PC-3 (cell line): Measurements from ENCODE around the gene ANKRD62. TPM values are rescaled to one million over a fixed set of nuclear protein-coding genes. Genes with fewer than 3 reads are reported as not detected.

ENCODE experiments used
- ATAC-seq: fragments of 200-7000 bp; cut with Tn5 transposase; 2 replicates; pipeline ENCODE4 v1.9.1; 2020; ENCODE audit warnings: mild to moderate bottlenecking, moderate library complexity
- BruUV-seq: library from RNA; stranded (reverse); fragments of 400-500 nt; replicated peaks from 2 replicates; lab custom pipeline; 2021; lab: Mats Ljungman, UMichigan
- CTCF ChIA-PET: fragments of 300-600 bp; sonication (Branson Sonifier 250); formaldehyde crosslinking; loops from one replicate; lab custom pipeline; 2022; ENCODE audit warnings: antibody characterized with exemption; lab: Charles Lee
- POLR2A ChIA-PET: fragments of 300-600 bp; sonication (Branson Sonifier 250); formaldehyde crosslinking; loops from one replicate; lab custom pipeline; 2022; ENCODE audit warnings: antibody characterized with exemption; ENCODE audit not compliant: unreplicated experiment; lab: Charles Lee
- DNase-seq: peaks from one replicate; pipeline ENCODE4 v3.0.0-alpha.2; 2015
- H2AFZ ChIP-seq: fragments of 300-600 bp; sonication (generic); 2 replicates; pipeline ENCODE4 v1.6.0; 2016; ENCODE audit warnings: antibody characterized with exemption, low read length
- H3F3A ChIP-seq: fragments of 300-600 bp; sonication (generic); one replicate; pipeline ENCODE4 v1.6.0; 2017; ENCODE audit warnings: antibody characterized with exemption, low read length, control low read depth, mild to moderate bottlenecking; ENCODE audit not compliant: unreplicated experiment
- H3K27ac ChIP-seq: fragments of 300-600 bp; sonication (generic); 2 replicates; pipeline ENCODE4 v1.5.1; 2016; ENCODE audit warnings: mild to moderate bottlenecking, low read length
- H3K27me3 ChIP-seq: fragments of 300-600 bp; sonication (generic); 2 replicates; pipeline ENCODE4 v1.6.1; 2016; ENCODE audit warnings: low read length, mixed read lengths
- H3K36me3 ChIP-seq: fragments of 300-600 bp; sonication (generic); 2 replicates; pipeline ENCODE4 v1.6.1; 2016; ENCODE audit warnings: low read depth, mixed run types, low read length, mixed read lengths
- H3K4me1 ChIP-seq: fragments of 300-600 bp; sonication (generic); 2 replicates; pipeline ENCODE4 v1.5.1; 2016; ENCODE audit warnings: low read length; ENCODE audit not compliant: insufficient read depth
- H3K4me2 ChIP-seq: fragments of 300-600 bp; sonication (generic); 2 replicates; pipeline ENCODE4 v1.6.0; 2016; ENCODE audit warnings: low read length
- H3K4me3 ChIP-seq: fragments of 300-600 bp; sonication (generic); 2 replicates; pipeline ENCODE4 v1.5.1; 2016; ENCODE audit warnings: mild to moderate bottlenecking, low read length, mixed read lengths
- H3K79me2 ChIP-seq: fragments of 300-600 bp; sonication (generic); 2 replicates; pipeline ENCODE4 v1.6.1; 2017; ENCODE audit warnings: low read length, mixed read lengths
- H3K9ac ChIP-seq: fragments of 300-600 bp; sonication (generic); 2 replicates; pipeline ENCODE4 v1.6.0; 2016; ENCODE audit warnings: mild to moderate bottlenecking, low read length
- H3K9me2 ChIP-seq: fragments of 300-600 bp; sonication (generic); replicated peaks from 2 replicates; pipeline ENCODE4 v1.6.1; 2016; ENCODE audit warnings: mixed run types, low read length, mixed read lengths
- H3K9me3 ChIP-seq: fragments of 300-600 bp; sonication (generic); 2 replicates; pipeline ENCODE4 v1.6.1; 2016; ENCODE audit warnings: low read length, mixed read lengths
- H4K20me1 ChIP-seq: fragments of 300-600 bp; sonication (generic); 2 replicates; pipeline ENCODE4 v1.6.1; 2016; ENCODE audit warnings: low read length, mixed read lengths
- CTCF ChIP-seq: fragments of 300-600 bp; sonication (generic); conservative IDR thresholded peaks from 2 replicates; pipeline ENCODE4 v1.5.1; 2017; ENCODE audit warnings: antibody characterized with exemption, low read depth, mild to moderate bottlenecking, low read length
- EZH2 ChIP-seq: fragments of 300-600 bp; sonication (generic); IDR thresholded peaks from one replicate; pipeline ENCODE4 v1.6.1; 2017; ENCODE audit warnings: antibody characterized with exemption, mild to moderate bottlenecking, low read length; ENCODE audit not compliant: unreplicated experiment
- EZH2phosphoT487 ChIP-seq: fragments of 300-600 bp; sonication (generic); IDR thresholded peaks from 2 replicates; pipeline ENCODE4 v1.6.1; 2018; ENCODE audit warnings: mild to moderate bottlenecking, antibody characterized with exemption, low read length, borderline replicate concordance
- intact Hi-C: fragments of 100-400 bp; cut with micrococcal nuclease; formaldehyde crosslinking; loops from 2 replicates; pipeline ENCODE4 v1.9.0; 2023
- total RNA-seq: library from RNA; depleted of rRNA; stranded (reverse); fragments of >200 nt; gene quantifications from 2 replicates; pipeline ENCODE4 v1.2.3, GENCODE V29; 2014

ANKRD62 gene
- total RNA-seq, 1 experiment from 2014 or later: not detected

GRCh38 chr18:12046046-12046750, 47.4 kb upstream of the ANKRD62 start:
- H3K9me2 ChIP-seq: no peaks in the 10 kb centered on the region
- H4K20me1 ChIP-seq: no peaks in the 10 kb centered on the region
- no peak overlapping the region for H3K27ac ChIP-seq
- BruUV-seq: no TSS peak
- no peak overlapping the region for H3K4me3 ChIP-seq
- DNase-seq: no peak
- H3K79me2 ChIP-seq: no peaks in the 10 kb centered on the region
- no peaks in the 10 kb centered on the region for H3K9me3 ChIP-seq
- H2AFZ ChIP-seq: no peak overlapping the region
- no peaks in the 10 kb centered on the region for H3F3A ChIP-seq
- ChIA-PET POLR2A (no interaction called here), CTCF (no interaction called here)
- H3K27me3 ChIP-seq: no peaks in the 10 kb centered on the region
- ATAC-seq: no peak
- H3K36me3 ChIP-seq: no peaks in the 10 kb centered on the region
- TF ChIP-seq EZH2phosphoT487 (no peak), EZH2 (no peak), CTCF (no peak)
- H3K4me2 ChIP-seq: no peak overlapping the region
- peaks cover 12% of the 10 kb centered on the region; the same call in 1 of the 2 replicates for H3K4me1 ChIP-seq
- H3K9ac ChIP-seq: no peak overlapping the region
- intact Hi-C loops: no loop called here

- BruUV-seq: no TSS peak
- H2AFZ ChIP-seq: no peak overlapping the region
- H3K27me3 ChIP-seq: no peaks in the 10 kb centered on the region
- ATAC-seq (peak; percentile 49; the same call in 1 of the 2 replicates), DNase-seq (no peak)
- no peak overlapping the region for H3K9ac ChIP-seq
- no peaks in the 10 kb centered on the region for H3K79me2 ChIP-seq
- no peaks in the 10 kb centered on the region for H3K9me2 ChIP-seq
- ChIA-PET CTCF (no interaction called here), POLR2A (no interaction called here)
- H3K4me3 ChIP-seq: no peak overlapping the region
- H3K4me1 ChIP-seq: peaks cover 6% of the 10 kb centered on the region; the same call in 1 of the 2 replicates
- H4K20me1 ChIP-seq: no peaks in the 10 kb centered on the region
- no peaks in the 10 kb centered on the region for H3F3A ChIP-seq
- no peak overlapping the region for H3K4me2 ChIP-seq
- TF ChIP-seq CTCF (peak; percentile 36), EZH2 (no peak), EZH2phosphoT487 (no peak)
- H3K27ac ChIP-seq: no peak overlapping the region
- no peaks in the 10 kb centered on the region for H3K9me3 ChIP-seq
- intact Hi-C loops: no loop called here
- H3K36me3 ChIP-seq: no peaks in the 10 kb centered on the region
Observed at GRCh38 chr18:12046751-12047335, 46.8 kb upstream of the ANKRD62 start.
